GM23248 (cell line): ENCODE results near the gene CASP5.

Experiments
- EZH2 ChIP-seq: fragments of 200-600 bp; sonication (generic); IDR thresholded peaks from 2 replicates; pipeline ENCODE4 v1.6.1; 2018; ENCODE audit warnings: antibody characterized with exemption, mild to moderate bottlenecking; ENCODE audit not compliant: insufficient read depth, poor library complexity, severe bottlenecking
- EZH2phosphoT487 ChIP-seq: fragments of 200-600 bp; sonication (generic); IDR thresholded peaks from 2 replicates; pipeline ENCODE4 v1.6.1; 2018; ENCODE audit warnings: antibody characterized with exemption, moderate library complexity, mild to moderate bottlenecking, low read depth; ENCODE audit not compliant: insufficient read depth

DNA sequence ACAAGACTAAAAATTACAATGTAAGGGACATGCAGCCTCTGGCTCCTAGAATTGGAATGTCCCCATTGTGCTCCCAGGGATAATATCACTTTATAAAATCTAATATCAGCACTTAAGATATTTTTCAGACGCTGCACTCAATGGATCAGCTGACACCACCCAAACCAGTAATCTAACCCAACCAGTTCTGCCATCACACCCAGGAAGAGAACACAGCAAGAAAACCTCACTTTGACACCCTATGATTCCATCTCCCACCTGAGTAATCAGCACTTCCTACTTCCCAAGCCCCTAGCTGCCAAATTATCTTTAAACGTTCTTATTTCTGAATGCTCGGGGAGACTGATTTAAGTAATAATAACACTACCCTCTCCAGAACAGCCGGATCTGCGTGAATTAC is 57.2 kb downstream of the CASP5 start:
- TF ChIP-seq EZH2: no peak
- TF ChIP-seq EZH2phosphoT487: no peak
